ENCODE measurements around the gene DGKQ.

The DGKQ gene

DNA sequence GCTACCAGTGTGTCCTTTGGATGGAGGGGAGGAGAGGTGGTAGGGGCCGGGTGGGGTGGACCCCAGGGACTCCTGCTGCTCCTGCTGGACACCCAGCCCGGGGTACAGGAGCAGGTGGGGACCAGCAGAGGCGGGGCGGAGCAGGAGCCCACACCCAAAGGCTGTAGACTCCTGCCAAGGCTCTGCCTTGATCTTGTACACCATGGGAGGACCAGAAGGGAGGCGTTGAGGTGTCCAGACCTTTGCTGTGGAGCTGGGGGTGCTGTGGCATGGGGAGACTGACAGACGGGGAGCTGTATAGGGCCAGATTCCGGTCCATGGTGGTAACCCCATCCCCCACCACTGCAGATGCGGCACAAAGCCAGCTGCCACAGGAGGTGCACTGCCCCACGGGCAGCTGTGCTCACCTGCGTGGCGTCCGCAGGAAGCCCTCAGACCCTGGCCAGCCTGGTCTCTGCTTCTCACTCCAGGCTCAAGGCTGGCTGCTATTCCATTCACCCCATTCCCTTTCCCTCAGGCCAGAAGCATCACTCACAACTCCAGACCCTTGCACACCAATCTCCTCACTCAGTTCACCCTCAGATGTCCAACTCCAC, 24.8 kb upstream of the DGKQ start:
- DNase-seq (ENCODE audit: extremely low spot score) = no peak
- POLR2A ChIA-PET = no interaction called here
- CTCF ChIA-PET = interaction anchor here (1.2 kb wide), 1 partner anchor 10 kb away, joined by 6 read pairs; the partner anchor contains the start of gene IDUA
- TF ChIP-seq, protein P1, sequence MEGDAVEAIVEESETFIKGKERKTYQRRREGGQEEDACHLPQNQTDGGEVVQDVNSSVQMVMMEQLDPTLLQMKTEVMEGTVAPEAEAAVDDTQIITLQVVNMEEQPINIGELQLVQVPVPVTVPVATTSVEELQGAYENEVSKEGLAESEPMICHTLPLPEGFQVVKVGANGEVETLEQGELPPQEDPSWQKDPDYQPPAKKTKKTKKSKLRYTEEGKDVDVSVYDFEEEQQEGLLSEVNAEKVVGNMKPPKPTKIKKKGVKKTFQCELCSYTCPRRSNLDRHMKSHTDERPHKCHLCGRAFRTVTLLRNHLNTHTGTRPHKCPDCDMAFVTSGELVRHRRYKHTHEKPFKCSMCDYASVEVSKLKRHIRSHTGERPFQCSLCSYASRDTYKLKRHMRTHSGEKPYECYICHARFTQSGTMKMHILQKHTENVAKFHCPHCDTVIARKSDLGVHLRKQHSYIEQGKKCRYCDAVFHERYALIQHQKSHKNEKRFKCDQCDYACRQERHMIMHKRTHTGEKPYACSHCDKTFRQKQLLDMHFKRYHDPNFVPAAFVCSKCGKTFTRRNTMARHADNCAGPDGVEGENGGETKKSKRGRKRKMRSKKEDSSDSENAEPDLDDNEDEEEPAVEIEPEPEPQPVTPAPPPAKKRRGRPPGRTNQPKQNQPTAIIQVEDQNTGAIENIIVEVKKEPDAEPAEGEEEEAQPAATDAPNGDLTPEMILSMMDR (IDR thresholded peaks at IDR 0.05; ENCODE audit: control extremely low read depth, extremely low read depth, low read depth, missing control alignments) = no peak

DNA sequence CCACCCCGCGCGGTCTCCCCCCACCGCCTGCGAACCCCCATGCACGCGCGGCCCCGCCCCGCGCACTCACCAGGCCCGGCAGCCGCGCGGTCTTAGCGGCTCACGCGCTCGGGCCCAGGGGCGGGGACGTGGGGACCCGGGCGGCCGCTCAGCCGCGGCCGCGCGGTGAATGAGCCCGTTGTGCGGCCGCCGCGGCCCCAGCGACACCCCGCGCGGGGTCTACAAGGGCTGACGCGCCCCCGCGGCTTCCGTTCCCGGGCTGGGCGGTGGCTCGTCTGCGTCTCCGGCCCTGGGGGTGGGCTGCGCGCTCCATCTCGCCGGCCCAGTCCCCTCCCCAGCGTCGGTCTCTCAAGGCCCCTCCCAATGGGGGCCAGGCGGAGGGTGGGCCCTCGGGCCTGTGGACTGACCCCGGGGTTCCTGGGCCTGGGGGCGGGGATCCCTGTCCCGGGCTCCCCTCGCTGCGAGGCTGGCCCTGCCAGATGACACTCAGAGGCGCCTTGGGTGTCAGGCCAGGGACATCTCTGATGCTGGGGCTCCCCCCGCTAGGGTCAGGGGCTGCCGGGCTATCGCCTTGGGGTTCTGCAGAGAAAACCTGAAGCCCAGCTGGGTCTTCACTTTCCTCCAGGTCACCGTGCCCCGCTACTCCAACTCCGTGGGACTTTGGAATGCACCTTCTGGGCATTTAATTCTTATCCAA, 24.2 kb upstream of the DGKQ start:
- TF ChIP-seq, protein P1 (IDR thresholded peaks at IDR 0.05; ENCODE audit: control extremely low read depth, extremely low read depth, low read depth, missing control alignments) = no peak
- ChIA-PET POLR2A (no interaction called here), CTCF (no interaction called here)
- DNase-seq (ENCODE audit: extremely low spot score) = no peak

DNA sequence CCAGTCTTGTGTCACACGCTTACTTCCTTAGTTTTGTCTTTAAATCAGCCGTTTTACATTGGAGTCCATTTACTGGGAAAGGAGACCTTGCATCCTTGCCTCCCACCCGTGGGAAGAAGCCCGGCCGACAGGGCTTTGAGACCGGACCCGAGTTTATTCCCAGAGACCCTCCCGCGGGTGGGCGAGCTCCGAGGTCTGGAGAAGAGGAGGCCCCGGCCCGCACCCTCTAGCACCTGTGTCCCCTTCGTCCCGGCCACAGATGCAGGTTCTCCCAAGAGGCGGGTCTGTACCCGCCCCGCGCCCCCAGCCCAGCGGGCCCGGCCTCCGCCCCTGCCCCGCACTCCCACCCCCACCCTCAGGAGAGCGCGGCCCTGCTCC, 23.6 kb upstream of the DGKQ start:
- TF ChIP-seq, protein P1 (IDR thresholded peaks at IDR 0.05; ENCODE audit: control extremely low read depth, extremely low read depth, low read depth, missing control alignments) = no peak
- ChIA-PET CTCF (no interaction called here), POLR2A (no interaction called here)
- DNase-seq (ENCODE audit: extremely low spot score) = no peak

DNA sequence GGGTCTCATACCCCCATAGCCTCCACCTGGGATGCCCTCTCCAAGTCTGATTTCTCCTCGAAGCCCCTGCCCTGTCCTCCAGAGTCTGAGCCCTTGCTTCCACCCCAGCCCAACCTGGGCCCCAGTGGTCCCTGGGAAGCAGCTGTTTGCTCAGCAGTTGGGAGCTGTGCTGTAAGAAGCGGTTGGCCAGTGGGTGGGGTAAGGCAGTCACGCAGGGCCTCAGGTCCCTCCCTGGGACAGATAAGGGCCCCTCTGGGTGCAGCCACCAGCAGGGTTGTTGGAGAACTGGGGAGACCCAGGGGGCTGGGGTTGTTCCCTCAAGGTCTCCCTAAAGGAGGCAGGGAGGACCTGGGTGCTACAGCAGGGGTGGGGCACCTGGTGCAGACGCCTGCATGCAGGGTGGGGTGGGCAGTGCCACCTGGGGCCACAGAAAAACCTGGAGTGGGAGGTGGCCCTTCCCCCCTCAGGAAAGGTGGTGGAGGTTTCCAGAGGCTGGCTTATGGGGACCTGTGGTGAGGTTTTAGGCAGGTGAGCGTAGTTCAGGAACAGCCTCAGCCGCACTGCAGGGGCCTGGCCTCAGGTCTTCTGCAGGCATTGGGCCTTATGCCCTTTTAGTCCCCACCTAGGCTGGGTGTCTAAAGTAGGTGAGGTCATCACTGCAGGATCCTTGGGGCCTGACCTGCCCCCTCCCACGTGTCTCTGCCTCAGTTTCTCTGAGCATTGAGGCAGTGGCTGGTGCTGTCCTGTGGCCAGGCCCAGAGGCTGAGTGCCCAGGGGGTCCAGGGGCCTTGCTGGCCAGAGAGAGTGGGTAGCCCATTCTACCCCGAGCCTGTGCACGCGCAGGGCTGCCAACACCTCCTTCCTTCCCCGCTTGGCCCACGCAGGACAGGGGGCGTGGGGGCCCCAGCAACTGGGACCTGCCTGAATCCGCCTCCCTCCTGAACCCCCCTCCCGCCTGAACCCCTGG, 22.9 kb upstream of the DGKQ start:
- ChIA-PET CTCF (no interaction called here), POLR2A (no interaction called here)
- DNase-seq (ENCODE audit: extremely low spot score) = no peak
- TF ChIP-seq, protein P1 (IDR thresholded peaks at IDR 0.05; ENCODE audit: control extremely low read depth, extremely low read depth, low read depth, missing control alignments) = no peak

DNA sequence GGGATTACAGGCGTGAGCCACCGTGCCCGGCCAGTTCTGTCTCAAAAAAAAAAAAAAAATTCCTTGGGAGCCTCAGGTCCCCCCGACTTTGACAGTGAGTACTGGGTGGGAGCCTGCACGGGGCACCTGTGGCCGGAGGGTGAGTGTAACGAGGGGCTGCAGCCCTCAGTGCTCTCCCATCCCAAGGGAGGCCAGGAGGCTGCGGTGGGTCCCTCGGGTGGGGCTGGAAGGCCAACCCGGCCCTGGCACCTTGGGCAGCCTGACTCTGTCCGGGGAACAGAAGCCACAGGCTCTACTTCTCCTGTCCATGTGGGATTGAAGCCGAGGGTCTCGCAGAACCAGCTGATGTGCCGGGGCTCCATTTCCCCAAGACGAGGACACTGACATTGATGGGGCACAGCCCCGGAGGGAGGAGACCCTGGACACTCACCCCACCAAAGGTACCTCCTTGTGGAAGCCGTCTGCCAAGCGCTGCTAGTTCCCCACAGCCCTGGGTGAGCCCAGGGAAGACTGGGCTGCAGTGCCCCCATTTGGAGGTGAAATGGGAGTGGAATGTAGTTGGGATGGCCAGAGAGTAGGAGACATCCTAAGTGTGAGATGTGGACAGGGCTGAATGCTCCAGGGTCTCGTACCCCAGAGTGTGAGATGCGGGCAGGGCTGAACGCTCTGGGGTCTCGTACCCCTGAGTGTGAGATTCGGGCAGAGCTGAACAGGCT, 22.1 kb upstream of the DGKQ start:
- DNase-seq (ENCODE audit: extremely low spot score) = no peak
- TF ChIP-seq, protein P1 (IDR thresholded peaks at IDR 0.05; ENCODE audit: control extremely low read depth, extremely low read depth, low read depth, missing control alignments) = no peak
- POLR2A ChIA-PET = no interaction called here
- CTCF ChIA-PET = no interaction called here
